Activated T-cell treated with anti-CD3 and anti-CD28 coated beads for 4 hours (primary cell): ENCODE data around the gene TFAP2E.
"Not testable (repeated sequence)": the region's sequence is repeated elsewhere in the genome, so short reads cannot be mapped to it uniquely, and the experiment has no call there.

Source experiments
- DNase-seq: peaks from one replicate; pipeline ENCODE4 v3.0.0-alpha.2; 2020

TFAP2E gene

DNA sequence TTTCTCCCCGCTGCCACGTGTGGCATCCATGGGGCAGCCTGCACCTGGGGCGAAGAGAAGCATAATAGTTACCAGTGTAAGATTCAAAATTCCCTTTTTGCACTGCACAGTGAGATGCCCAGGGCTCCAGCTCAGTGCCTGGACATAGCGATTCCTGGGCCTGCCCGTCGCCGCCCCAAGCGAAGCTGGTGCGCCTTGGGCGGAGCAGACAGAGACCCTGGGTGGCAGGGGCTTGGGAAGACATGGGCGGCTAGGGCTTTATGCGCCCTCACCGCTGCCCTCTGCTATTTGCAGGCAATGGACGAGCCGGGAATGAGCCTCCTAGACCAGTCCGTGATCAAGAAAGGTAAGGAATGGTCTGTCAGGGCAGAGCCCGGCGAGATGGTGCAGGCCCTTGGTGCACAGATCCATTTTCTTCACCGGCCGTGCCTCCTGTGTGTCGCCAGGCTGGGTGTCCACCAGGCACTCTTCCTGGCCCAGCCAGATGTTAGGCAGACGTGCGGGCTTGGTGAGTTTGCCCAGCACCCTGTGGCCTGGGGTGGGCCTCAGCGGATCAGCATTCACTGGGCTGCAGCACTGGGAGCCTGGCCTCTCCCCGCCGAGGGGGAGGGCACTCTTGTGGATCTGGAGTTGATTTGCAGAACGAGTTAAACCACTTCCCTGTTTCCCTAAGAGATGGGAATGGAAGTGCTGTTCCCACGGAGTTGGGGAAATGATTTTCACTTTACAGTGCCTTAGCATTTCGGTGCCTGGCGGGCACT is 1.7 kb downstream of the TFAP2E start:
- DNase-seq, result no peak

DNA sequence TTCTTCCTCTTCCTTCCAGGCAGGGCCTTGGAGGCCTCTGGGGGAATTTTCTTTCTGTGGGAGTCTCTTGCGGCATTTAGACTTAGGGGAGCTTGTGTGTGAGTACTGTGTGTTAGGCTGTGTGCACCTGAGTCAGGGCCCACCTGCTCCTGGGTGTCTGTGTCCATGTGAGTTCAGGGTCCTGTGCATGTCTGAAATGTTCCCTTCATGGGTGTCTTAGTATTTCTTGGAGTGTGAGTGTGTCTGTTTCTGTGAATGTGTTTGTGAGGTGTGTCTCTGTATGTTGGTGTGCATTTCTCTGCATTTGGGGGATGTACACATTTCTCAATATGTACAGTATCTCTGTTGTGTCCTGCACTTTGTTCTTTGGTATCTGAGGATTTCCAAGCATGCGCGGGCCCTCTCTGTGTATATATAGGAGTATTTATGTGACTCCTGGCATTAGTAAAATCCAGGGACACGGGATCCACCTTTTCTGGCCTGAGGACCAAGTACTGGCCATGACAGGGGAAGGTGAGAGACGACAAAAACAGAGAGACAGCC is 2.4 kb downstream of the TFAP2E start:
- DNase-seq, result no peak

DNA sequence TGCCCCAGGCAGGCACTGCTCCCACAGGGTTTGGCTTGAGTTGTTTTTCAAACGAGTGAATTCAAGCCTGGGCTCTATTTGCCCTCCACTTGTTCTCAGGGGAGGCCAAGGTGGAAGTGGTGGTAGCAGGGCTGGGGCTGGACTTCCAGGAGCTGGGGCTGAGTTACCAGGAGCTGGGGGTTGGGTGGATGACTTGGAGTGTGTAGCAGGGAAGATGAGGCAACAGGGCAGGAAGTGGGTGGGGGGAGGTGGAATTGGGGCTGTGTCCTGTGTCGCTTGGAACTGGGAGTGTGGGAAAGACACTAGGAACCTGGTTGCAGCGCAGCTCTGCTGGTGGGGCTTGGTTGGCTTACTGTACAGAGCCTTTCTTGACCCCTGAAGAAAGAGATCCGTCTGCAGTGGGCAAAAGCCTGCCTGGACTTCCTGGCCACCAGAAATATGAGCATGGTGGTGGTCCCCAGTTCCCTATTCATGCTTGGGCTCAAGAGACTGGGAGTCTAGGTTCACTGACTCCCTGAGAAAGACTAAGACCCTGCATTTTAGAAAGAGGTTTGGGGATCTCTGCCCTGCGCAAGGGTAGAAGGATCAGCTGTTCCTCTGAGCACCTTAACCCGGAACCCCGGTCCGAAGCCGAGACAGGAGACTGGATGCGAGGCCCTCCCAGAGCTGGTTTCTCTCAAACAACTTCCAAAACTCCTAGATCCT is 3.1 kb downstream of the TFAP2E start:
- DNase-seq, result no peak

DNA sequence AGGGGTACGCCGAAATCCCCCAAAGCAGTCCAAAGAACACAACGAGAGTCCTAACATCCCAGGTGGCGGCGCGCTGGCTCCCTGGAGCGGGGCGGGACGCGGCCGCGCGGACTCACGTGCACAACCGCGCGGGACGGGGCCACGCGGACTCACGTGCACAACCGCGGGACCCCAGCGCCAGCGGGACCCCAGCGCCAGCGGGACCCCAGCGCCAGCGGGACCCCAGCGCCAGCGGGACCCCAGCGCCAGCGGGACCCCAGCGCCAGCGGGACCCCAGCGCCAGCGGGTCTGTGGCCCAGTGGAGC is 3.6 kb downstream of the TFAP2E start:
- not testable (repeated sequence) for DNase-seq

DNA sequence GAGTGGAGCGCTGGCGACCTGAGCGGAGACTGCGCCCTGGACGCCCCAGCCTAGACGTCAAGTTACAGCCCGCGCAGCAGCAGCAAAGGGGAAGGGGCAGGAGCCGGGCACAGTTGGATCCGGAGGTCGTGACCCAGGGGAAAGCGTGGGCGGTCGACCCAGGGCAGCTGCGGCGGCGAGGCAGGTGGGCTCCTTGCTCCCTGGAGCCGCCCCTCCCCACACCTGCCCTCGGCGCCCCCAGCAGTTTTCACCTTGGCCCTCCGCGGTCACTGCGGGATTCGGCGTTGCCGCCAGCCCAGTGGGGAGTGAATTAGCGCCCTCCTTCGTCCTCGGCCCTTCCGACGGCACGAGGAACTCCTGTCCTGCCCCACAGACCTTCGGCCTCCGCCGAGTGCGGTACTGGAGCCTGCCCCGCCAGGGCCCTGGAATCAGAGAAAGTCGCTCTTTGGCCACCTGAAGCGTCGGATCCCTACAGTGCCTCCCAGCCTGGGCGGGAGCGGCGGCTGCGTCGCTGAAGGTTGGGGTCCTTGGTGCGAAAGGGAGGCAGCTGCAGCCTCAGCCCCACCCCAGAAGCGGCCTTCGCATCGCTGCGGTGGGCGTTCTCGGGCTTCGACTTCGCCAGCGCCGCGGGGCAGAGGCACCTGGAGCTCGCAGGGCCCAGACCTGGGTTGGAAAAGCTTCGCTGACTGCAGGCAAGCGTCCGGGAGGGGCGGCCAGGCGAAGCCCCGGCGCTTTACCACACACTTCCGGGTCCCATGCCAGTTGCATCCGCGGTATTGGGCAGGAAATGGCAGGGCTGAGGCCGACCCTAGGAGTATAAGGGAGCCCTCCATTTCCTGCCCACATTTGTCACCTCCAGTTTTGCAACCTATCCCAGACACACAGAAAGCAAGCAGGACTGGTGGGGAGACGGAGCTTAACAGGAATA is 4.2 kb downstream of the TFAP2E start:
- DNase-seq, result peak; percentile 32

DNA sequence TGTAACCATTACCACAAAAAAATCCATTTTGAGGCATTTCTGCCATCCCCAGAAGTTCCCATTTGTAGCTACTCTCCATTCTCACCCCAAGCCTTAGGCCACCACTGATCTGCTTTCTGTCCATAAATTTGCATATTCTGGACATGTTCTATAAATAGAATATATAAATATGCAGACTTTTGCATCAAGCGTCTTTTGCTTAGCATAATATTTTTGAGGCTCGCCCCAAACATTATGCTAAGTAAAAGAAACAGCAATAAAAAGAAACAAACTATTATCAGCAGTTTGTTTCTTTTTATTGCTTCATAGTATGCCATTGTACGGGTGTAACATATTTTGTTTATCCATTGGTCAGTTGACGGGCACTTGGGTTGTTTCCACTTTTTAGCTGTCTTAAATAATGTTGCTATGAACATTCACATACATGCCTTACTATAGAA is 7.9 kb downstream of the TFAP2E start:
- DNase-seq, result no peak

DNA sequence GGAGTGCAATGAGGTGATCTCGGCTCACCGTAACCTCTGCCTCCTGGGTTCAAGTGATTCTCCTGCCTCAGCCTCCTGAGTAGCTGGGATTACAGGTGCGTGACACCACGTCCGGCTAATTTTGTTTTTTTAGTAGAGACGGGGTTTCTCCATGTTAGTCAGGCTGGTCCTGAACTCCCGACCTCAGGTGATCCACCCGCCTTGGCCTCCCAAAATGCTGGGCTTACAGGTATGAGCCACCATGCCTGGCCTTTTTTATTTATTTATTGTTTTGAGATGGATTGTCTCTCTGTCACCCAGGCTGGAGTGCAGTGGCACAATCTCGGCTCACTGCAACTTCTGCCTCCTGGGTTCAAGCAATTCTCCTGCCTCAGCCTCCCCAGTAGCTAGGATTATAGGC is 8.5 kb downstream of the TFAP2E start:
- not testable (repeated sequence) for DNase-seq

DNA sequence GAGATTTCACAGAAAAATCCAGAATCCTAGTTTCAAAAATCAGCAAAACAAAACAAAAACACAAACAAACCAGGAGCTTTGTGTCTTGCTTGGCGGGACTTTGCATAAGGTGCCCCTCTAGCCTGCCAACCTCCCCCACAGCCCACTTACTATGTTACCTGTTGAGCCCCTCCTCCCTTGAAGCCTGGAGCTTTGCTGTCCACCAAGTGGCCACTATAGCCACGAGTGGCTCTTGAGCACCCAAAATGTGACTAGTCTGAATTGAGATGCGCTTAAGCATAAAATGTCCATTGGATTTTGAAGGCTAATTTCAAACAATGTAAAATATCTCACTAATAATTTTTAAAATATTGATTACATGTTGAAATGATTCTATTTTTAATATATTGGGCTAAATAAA is 12.2 kb downstream of the TFAP2E start:
- DNase-seq, result no peak

DNA sequence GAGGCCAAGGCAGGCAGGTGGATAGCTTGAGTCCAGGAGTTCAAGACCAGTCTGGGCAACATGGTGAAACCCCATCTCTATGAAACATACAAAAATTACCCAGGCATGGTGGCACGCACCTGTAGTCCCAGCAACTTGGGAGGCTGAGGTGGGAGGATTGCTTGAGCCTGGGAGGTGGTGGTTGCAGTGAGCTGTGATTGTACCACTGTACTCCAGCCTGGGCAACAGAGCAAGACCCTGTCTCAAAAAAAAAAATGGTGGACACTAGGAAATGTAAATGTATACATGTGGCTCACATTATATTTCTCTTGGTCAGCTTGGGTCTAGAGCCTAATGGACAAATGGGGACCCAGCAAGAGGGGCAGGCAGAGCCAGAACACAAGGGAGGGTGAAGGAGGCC is 12.7 kb downstream of the TFAP2E start:
- DNase-seq, result not testable (repeated sequence)

DNA sequence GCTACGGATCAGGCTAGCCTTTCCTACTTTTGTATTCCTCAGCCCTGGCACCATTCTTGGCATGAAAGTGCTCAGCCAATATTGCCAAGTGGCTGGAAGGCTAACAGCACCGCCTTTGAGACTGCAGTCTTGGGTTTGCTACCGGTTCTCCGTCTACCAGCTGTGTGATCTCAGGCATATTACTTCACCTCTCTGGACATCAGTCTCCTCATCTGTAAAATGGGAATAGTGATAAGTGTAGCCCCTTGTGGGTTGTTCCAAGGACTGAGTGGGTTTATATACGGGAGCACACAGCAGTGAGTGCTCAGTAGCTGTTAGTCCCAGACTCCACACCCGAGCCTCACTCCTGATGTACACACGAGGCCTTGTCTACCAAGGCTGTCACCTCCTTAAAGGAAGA is 13.7 kb downstream of the TFAP2E start:
- DNase-seq, result no peak

DNA sequence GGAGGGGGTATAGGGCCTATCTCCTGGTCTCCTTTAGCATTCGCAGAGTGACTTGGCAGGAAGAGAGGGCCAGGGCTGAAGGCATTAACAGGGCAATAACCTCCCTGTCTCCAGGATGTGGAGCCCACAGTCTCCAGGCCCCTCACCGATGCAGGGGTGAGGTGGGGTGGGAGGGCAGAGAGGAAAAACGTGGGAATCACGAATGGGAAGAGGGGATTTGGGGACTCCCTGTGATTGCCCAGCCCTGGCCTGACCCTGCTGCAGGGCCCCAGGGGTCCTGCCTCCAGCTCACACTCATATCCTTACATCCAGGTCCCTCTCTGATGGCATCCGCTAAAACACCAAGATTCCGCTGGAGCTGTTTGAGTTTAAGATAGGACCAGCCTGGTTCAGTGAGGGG is 14.6 kb downstream of the TFAP2E start:
- no peak for DNase-seq

DNA sequence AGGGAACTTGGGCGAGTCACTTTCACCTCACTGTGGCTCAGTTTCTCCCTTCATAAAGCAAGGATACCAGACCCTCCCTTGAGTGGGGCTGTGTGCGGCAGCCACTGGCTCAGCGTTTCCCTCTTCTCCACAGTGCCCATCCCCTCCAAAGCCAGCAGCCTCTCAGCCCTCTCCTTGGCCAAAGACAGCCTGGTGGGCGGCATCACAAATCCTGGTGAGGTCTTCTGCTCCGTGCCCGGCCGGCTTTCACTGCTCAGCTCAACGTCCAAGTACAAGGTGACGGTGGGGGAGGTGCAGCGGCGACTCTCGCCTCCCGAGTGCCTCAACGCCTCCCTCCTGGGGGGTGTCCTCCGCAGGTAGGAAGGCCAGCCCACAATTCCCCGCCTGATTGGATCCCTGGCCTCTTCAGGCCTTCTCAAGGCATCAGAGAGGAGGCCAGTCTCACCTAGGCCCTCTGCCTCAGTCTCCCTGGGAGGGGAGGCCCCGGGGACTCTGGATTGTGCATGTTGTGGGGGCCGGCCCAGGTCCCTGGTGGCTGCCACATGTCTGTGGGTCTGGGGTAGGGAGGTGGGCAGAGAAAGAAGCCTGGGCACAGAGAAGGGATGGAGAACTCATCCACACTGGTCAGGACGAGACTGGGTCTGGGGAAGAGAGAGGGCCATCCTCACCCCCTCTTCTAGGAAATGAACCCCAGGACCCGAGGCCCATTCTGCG is 15.2 kb downstream of the TFAP2E start:
- DNase-seq, result no peak

DNA sequence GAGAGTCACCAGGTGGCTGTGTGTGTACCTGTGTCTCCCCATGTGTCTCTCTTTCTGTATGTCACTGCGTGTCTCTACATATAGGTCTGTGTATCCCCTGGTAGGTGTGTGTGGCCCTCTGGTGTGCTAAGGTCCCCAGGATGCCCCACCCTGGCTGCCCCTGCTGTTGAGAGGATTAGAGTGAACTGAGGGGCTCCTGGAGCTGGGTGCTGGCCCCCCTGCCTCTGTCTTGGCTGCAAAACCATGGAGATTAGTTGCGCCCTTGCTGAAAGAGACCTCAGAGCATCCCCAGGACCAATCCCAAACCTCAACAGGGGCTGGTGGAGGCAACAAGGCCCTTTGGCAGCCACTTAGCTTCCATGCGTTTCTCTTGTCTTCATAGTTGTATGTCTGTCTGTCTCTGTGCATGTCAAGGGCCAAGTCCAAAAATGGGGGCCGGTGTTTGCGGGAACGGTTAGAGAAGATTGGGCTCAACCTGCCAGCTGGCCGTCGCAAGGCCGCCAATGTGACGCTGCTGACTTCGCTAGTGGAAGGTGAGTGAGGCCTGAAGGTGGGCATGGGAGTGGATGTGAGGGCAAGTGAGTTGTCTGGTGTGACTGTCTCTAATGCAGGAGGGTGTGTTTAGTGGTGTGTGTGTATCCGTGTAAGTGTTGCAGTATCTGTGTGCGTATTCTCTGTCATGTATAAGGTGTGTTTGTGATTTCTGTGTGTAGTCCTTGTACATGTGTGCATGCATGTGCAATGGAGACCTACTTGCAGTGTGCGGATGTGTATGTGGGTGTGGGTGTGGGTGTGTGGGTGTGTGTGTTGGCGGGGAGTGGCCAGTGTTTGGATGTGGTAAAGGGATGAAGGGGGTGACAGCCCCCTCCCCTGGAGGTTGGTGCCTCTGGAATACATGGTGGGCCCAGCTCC is 16.7 kb downstream of the TFAP2E start:
- no peak for DNase-seq

DNA sequence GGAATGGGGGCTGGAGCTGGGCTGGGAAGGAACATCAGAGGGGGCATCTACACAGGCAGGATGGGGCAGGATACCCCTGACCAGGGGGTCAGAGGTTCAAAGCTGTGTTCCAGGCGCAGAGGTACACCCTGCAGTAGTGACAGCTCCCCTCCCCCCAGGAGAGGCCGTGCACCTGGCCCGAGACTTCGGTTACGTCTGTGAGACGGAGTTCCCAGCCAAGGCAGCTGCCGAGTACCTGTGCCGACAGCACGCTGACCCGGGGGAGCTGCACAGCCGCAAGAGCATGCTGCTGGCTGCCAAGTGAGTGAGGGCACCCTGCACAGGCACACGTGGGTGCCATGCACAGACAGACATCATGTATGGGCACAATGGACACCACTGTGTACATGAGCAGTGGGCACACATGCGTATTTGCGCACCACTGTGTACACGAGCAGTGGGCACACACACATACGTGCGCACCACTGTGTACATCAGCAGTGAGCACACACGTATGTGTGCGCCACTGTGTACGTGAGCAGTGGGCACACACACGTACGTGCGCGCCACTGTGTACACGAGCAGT is 17.4 kb downstream of the TFAP2E start:
- DNase-seq, result no peak

DNA sequence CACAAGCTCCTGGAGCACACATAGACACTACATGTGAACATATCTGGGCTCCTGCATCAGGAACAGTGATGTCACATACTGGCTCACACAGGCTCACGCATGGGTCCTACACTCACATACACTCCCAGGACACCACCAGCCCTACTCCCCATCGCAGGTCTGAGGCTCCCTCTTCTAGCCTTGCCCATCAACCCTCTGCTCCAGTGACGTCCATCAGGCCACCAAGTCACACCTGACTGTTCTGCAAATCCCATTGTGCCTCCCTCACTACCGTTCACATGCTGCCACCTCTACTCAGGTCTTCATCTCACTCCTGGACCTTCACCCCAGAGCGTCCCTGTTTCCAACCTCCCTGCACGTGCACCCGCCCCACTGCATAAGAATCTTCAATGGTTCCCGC is 18.1 kb downstream of the TFAP2E start:
- DNase-seq, result no peak

DNA sequence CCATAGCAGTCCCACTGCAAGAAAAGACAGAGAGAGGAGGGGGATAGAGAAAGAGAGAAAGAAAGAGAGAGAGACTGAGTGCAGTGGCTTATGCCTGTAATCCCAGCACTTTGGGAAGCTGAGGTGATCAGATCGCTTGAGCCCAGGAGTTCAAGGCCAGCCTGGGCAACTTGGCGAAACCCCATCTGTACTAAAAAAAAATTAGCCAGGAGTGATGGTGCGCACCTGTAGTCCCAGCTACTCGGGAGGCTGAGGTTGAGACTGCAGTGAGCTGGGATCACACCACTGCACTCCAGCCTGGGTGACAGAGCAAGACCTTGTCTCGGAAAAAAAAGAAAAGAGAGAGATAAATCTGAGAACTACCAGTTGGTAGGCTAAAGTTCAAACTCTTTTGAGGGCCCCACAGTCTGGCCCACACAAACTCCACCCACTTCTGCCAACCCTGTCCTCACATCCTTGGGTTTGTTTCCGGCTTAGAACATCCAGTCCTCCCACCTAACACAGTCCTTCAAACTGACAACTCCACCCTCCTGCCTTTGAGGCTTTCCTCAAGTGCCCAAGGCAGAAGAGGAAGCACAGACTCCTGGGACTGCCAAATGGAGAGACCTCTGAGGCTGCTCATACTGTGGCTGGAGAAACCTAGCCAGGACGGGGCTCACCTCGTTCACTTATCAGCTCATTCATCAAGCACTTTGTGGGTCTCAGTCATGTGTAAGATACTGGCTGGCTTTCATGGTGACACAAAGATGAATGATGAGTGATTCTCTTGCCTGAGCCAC is 20.1 kb downstream of the TFAP2E start:
- no peak for DNase-seq

DNA sequence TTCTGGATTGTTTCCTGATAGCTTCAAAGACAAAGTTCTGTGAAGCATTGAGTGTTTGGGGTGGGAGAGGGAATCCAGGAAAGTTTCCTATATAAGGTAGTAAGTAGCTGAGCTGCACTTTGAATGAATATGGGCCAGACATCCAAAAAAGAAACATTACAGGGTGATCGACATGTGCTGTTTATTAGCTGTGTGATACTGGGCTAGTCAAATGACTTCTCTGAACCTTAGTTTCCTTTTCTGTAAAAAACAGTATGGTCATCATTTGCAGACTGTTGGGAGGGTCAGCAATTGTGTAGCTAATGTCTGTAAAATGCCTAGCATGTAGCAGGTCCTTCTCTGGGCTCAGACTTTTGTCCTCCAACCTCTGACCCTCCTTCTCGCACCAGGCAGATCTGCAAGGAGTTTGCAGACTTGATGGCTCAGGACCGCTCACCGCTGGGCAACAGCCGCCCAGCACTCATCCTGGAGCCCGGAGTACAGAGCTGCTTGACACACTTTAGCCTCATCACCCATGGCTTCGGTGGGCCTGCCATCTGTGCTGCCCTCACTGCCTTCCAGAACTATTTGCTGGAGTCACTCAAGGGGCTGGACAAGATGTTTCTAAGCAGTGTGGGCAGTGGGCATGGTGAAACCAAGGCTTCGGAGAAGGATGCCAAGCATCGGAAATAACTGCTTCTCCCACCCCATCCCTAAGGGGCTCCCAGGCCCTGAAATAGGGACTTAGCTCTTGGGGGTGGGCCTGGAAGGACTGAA is 21.1 kb downstream of the TFAP2E start:
- no peak for DNase-seq

DNA sequence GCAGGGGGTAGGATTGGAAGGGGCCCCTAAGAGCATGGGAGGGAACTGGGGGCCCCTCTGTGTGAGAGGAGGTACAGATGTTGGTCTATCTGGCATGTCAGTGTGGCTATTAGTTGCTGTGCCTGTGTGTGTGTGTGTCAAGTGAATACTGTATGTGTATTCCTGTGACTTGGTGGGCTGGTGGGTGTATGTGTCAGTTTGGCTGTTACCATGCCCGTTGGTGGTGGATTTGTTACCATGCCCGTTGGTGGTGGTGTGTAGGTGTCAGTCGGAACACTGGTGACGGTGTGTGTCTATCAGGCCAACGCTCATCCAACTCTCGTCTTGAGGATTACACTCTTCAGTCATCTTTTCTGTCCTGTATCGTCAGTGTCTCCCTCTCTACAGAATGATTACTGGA is 22.6 kb downstream of the TFAP2E start:
- DNase-seq, result no peak

DNA sequence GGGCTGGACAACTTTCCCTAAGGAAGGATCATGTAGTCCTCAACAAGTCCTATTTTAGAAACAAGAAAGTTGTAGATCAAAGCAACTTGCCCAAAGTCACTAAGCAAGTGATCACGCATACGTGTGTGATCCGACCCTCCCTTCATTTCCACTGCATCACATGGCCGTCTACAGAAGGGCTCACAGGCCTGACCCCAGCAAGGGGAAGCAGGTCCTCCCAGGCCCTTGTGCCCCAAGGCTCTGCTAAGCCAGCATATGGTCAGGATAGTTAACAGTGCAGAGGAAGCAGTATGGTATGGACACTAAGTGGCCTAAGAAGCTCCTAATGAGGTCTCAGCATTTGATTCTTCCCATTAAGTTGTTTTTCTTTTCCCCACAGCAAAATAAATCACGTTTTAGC is 24.8 kb downstream of the TFAP2E start:
- no peak for DNase-seq

DNA sequence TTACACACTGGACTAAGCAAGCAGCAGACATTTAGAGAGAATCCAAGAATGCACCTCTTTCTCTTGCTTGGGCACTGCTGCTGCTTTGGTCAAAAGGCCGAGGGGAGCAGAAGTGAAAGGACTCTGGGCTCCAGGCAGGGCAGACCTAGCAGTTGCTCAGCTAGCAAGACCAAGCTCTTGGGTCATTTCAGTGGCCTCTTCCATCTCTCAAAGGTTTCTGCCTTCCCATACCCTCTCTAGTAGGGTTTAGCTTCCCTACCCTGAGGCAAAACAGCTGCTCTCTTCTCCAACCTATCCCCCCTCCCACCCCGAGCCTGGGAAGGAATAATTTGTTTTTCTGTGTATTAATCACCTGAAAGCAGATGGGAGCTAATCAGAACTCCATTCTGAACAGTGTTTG is 25.8 kb downstream of the TFAP2E start:
- DNase-seq, result no peak
